HepG2 (cell line): Measurements from ENCODE around the gene USP9X. TPM values are rescaled to one million over a fixed set of nuclear protein-coding genes. Genes with fewer than 3 reads are reported as not detected.

ENCODE experiments used
- ATAC-seq: fragments of 200-7000 bp; cut with Tn5 transposase; 3 replicates; pipeline ENCODE4 v1.9.1; 2020; ENCODE audit warnings: mild to moderate bottlenecking, moderate library complexity
- BruUV-seq: library from RNA; stranded (reverse); fragments of 400-500 nt; replicated peaks from 2 replicates; lab custom pipeline; 2021; lab: Mats Ljungman, UMichigan
- CTCF ChIA-PET: fragments of 300-600 bp; formaldehyde crosslinking; extraction: SDS; loops from one replicate; lab custom pipeline; 2021; ENCODE audit warnings: low total read pairs, inconsistent platforms, low intra/inter-chr PET ratio; lab: Yijun Ruan, JAX
- POLR2A ChIA-PET: fragments of 350-600 bp; sonication (Branson Sonifier 250); formaldehyde crosslinking; loops from one replicate; lab custom pipeline; 2020; ENCODE audit warnings: antibody characterized with exemption, inconsistent platforms; lab: Yijun Ruan, JAX
- DNase-seq: peaks from one replicate; pipeline ENCODE4 v3.0.0-alpha.2; 2015; ENCODE audit warnings: low spot score
- FAIRE-seq: peaks from 3 replicates; lab custom pipeline; 2011; peaks lifted over from hg19 to GRCh38; lab: Jason Lieb, UNC
- H2AFZ ChIP-seq: one replicate; pipeline ENCODE4 v1.6.1; 2011; ENCODE audit warnings: low read length, inconsistent platforms
- H3K27ac ChIP-seq: fragments of 300-600 bp; 3 replicates; pipeline ENCODE4 v1.8.0; 2011; ENCODE audit warnings: mixed run types, mild to moderate bottlenecking, mixed read lengths, low read length, inconsistent platforms; ENCODE audit not compliant: insufficient read depth; ENCODE audit errors: extremely low read length
- H3K27me3 ChIP-seq, 2 experiments: fragments of 200-600 bp in 1 of 2; 2 replicates in 1 of 2; 3 replicates in 1 of 2; pipeline versions ENCODE4 v1.6.0 to v1.8.0; 2011; ENCODE audit warnings: low read length in 2 of 2, mild to moderate bottlenecking in 2 of 2, moderate library complexity in 2 of 2, inconsistent platforms in 1 of 2; ENCODE audit not compliant: insufficient read depth in 2 of 2, control insufficient read depth in 1 of 2
- H3K36me3 ChIP-seq, 2 experiments: fragments of 200-600 bp in 1 of 2; replicated peaks in 1 of 2; 2 replicates in 1 of 2; 3 replicates in 1 of 2; pipeline versions ENCODE4 v1.5.1 to v1.8.0; 2011; ENCODE audit warnings: low read length in 2 of 2, inconsistent platforms in 1 of 2; ENCODE audit not compliant: insufficient read depth in 2 of 2, control insufficient read depth in 1 of 2
- H3K4me1 ChIP-seq: 2 replicates; pipeline ENCODE4 v1.5.1; 2012; ENCODE audit warnings: low read length, inconsistent platforms; ENCODE audit not compliant: insufficient read depth
- H3K4me2 ChIP-seq: 2 replicates; pipeline ENCODE4 v1.6.0; 2011; ENCODE audit warnings: low read depth, low read length, inconsistent platforms
- H3K4me3 ChIP-seq, 3 experiments: fragments of 200-600 bp in 1 of 3; sonication (generic), shearing (Covaris generic) in 1 of 3; replicated peaks in 1 of 3; 2 replicates each; pipeline ENCODE4 v1.5.1; 2011 to 2016; ENCODE audit warnings: low read length in 3 of 3, inconsistent platforms in 2 of 3, low read depth in 2 of 3, mild to moderate bottlenecking in 2 of 3, control low read depth in 1 of 3, mixed read lengths in 1 of 3; ENCODE audit not compliant: insufficient read depth in 1 of 3
- H3K79me2 ChIP-seq: one replicate; pipeline ENCODE4 v1.6.1; 2011; ENCODE audit warnings: low read length, inconsistent platforms; ENCODE audit not compliant: insufficient read depth
- H3K9ac ChIP-seq: 2 replicates; pipeline ENCODE4 v1.6.0; 2011; ENCODE audit warnings: mild to moderate bottlenecking, low read depth, low read length, inconsistent platforms; ENCODE audit not compliant: insufficient read depth
- H3K9me3 ChIP-seq: 2 replicates; pipeline ENCODE4 v1.5.1; 2012; ENCODE audit warnings: mild to moderate bottlenecking, low read length
- H4K20me1 ChIP-seq: 2 replicates; pipeline ENCODE4 v1.6.0; 2011; ENCODE audit warnings: inconsistent platforms, mild to moderate bottlenecking, low read length, moderate library complexity; ENCODE audit not compliant: insufficient read depth
- ASH2L ChIP-seq: fragments of 300-600, 200-600 bp; sonication (generic); IDR thresholded peaks from 2 replicates; pipeline ENCODE4 v1.7.0; 2017; ENCODE audit warnings: low read depth, mild to moderate bottlenecking, moderate library complexity, mixed read lengths, low read length; ENCODE audit not compliant: insufficient read length
- HMGA1 ChIP-seq: sonication (generic); formaldehyde crosslinking; conservative IDR thresholded peaks from 2 replicates; pipeline ENCODE4 v1.4.0; 2020; ENCODE audit warnings: missing genetic modification reagents
- MTA3 ChIP-seq: sonication (generic); formaldehyde crosslinking; IDR thresholded peaks from 2 replicates; pipeline ENCODE4 v1.4.0; 2020; ENCODE audit warnings: missing genetic modification reagents
- NR1H2 ChIP-seq: sonication (generic); formaldehyde crosslinking; IDR thresholded peaks from 2 replicates; pipeline ENCODE4 v1.8.1; 2022; ENCODE audit warnings: low read depth, missing genetic modification reagents, borderline replicate concordance
- PAWR ChIP-seq: sonication (generic); formaldehyde crosslinking; IDR thresholded peaks from 2 replicates; pipeline ENCODE4 v1.4.0; 2020; ENCODE audit warnings: missing genetic modification reagents, mild to moderate bottlenecking, borderline replicate concordance
- SAP130 ChIP-seq: IDR thresholded peaks from 2 replicates; pipeline ENCODE4 v1.6.1; 2016; ENCODE audit warnings: low read depth
- SNAI1 ChIP-seq: sonication (generic); formaldehyde crosslinking; IDR thresholded peaks from 2 replicates; pipeline ENCODE4 v1.5.0; 2020; ENCODE audit warnings: mild to moderate bottlenecking, missing genetic modification reagents, borderline replicate concordance
- ZNF34 ChIP-seq: sonication (generic); formaldehyde crosslinking; IDR thresholded peaks from 2 replicates; pipeline ENCODE4 v1.4.0; 2020; ENCODE audit warnings: mild to moderate bottlenecking, missing genetic modification reagents, borderline replicate concordance
- ZNF547 ChIP-seq: sonication (generic); formaldehyde crosslinking; IDR thresholded peaks from 2 replicates; pipeline ENCODE4 v1.5.1; 2020; ENCODE audit warnings: mild to moderate bottlenecking, missing genetic modification reagents
- ZNF607 ChIP-seq: sonication (generic); formaldehyde crosslinking; IDR thresholded peaks from 2 replicates; pipeline ENCODE4 v1.5.1; 2020; ENCODE audit warnings: missing genetic modification reagents, mild to moderate bottlenecking, borderline replicate concordance
- WGBS: methylation state at CpG from one replicate; pipeline ENCODE4 v1.1.6; 2017; ENCODE audit warnings: low lambda C conversion rate; 5-methylcytosine and 5-hydroxymethylcytosine counted together
- in situ Hi-C: cut with HindIII; loops from 2 replicates; pipeline ENCODE4 v1.10.0; 2017; ENCODE audit warnings: low pct_unique_long_range_greater_than_20kb; ENCODE audit not compliant: extremely low pct_ligation_motif_present
- intact Hi-C: fragments of 100-400 bp; cut with micrococcal nuclease; formaldehyde crosslinking; loops from one replicate; pipeline ENCODE4 v1.10.0; 2022; ENCODE audit not compliant: unreplicated experiment
- polyA plus RNA-seq, 8 experiments: library from polyadenylated mRNA; depleted of rRNA in 3 of 8; stranded (reverse) in 7 of 8; unstranded in 1 of 8; fragments of >200 nt; fragmentation: Illumina TruSeq in 4 of 8; extraction: Trizol in 4 of 8; gene quantifications; 2 replicates each; pipeline versions ENCODE4 v1.2.1 to v1.2.3, GENCODE V29; 2011 to 2016; ENCODE audit warnings: low read depth in 4 of 8, missing spikeins in 1 of 8, mixed read lengths in 1 of 8; ENCODE audit not compliant: insufficient read depth in 1 of 8
- total RNA-seq, 5 experiments: library from RNA; depleted of rRNA; stranded (reverse); fragments of >200 nt; fragmentation: Illumina TruSeq; extraction: Trizol; gene quantifications; 2 replicates each; pipeline ENCODE4 v1.2.3, GENCODE V29; 2016; ENCODE audit warnings: low read depth in 1 of 5

USP9X gene
- total and polyA plus RNA-seq, 2 of the 13 experiments (the other 11 are each of a cell fraction or from before 2014, with no cell fraction given) = 22.2 to 40.5 TPM

GRCh38 chrX:41035582-41035981 lies 49.7 kb upstream of the USP9X start:
- CTCF ChIA-PET = no interaction called here
- no TSS peak for BruUV-seq
- Histone ChIP-seq H4K20me1 (no peaks in the 10 kb centered on the region), H3K4me1 (peaks cover 16% of the 10 kb centered on the region), H3K27me3 (no peaks in the 10 kb centered on the region), H3K9me3 (no peaks in the 10 kb centered on the region), H3K27ac (no peak overlapping the region), H2AFZ (no peak overlapping the region), H3K4me3 (no peak overlapping the region), H3K79me2 (no peaks in the 10 kb centered on the region), H3K36me3 (no peaks in the 10 kb centered on the region), H3K9ac (no peak overlapping the region), H3K4me2 (no peak overlapping the region)
- WGBS = 0% methylated on average over 1 of the region's 1 CpG
- FAIRE-seq (no peak), ATAC-seq (no peak), DNase-seq (no peak)
- in situ Hi-C loops (no loop called here), intact Hi-C loops (no loop called here)
- no peak for TF ChIP-seq ZNF607 (CRISPR knock-in tag)
- no peak for TF ChIP-seq SNAI1 (CRISPR knock-in tag)
- TF ChIP-seq NR1H2 (CRISPR knock-in tag) = no peak
- no peak for TF ChIP-seq SAP130
- no peak for TF ChIP-seq ZNF547
- no peak for TF ChIP-seq ZNF34
- no peak for TF ChIP-seq MTA3 (CRISPR knock-in tag)
- no peak for TF ChIP-seq HMGA1 (CRISPR knock-in tag)
- TF ChIP-seq ASH2L = no peak
- TF ChIP-seq PAWR (CRISPR knock-in tag) = no peak
- POLR2A ChIA-PET = no interaction called here
